Measurements from ENCODE around the gene DHX16.
"Not testable (repeated sequence)": the region's sequence is repeated elsewhere in the genome, so short reads cannot be mapped to it uniquely, and the experiment has no call there.

Gene DHX16

GRCh38 chr6:30672445-30673253, at the start of gene DHX16:
Gene DHX16 (minus strand): TSS chr6:30673006. CDS start chr6:30672841, 165 bp downstream.
- DNase-seq, result peak; percentile 93

DNA sequence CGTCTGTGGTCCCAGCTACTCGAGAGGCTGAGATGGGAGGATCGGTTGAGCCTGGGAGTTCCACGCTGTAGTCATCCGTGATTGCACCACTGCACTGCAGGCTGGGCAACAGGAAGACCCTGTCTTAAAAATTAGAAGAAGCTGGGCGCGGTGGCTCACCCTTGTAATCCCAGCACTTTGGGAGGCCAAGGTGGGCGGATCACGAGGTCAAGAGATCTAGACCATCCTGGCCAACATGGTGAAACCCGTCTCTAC, 49.1 kb upstream of the DHX16 start:
- DNase-seq, result not testable (repeated sequence)

GRCh38 chr6:30721198-30722024, 48.6 kb upstream of the DHX16 start:
- peak; percentile 98 for DNase-seq

DNA sequence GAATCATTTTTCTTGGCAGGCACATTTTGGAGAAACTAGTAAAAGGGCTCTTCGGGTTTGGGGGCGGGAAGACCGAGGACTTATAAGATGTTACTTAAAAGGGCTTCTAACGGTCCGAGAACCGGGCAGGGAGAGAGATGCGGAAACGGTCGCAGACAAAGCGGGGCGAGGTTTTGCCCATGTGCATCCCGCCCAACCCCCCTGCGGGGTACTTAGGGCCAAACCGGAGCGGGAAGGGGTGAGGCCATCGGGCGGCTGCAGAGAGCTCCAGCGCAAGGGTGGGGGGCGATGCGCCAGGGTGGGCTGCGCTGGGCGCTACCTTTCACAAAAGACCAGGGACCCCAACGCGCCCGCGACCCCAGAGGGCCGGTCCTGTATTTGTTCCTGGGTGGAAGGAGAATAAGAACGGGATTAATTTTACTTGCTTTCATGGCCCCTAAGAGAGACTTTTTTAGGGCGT, 48.0 kb upstream of the DHX16 start:
- peak; percentile 67 for DNase-seq

- peak; percentile 97 for DNase-seq
These were observed 47.3 kb upstream of the DHX16 start, which contains the start of gene TUBB for GRCh38 chr6:30719791-30720737. Gene TUBB (plus strand): TSS chr6:30720352. CDS start chr6:30720507, 155 bp downstream.

DNA sequence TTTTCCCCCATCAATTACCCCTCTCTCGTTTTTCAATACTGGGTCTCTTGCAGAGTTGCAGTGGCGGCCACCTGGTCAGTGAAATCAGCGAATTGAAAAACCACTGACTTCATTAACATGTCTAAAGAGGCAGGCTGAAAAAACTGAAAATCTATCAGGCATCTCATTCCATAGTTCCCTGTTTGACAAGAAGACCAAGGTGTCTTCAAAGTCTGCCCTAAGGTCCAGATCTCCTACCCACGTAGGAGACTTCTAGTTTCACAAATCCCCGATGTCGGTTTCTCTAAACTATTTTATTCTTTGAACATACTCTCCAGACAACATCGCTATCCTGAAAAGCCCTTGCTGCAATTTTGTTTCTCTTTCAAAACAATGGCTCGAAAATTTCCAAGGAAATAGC, 46.5 kb upstream of the DHX16 start:
- DNase-seq, result no peak

DNA sequence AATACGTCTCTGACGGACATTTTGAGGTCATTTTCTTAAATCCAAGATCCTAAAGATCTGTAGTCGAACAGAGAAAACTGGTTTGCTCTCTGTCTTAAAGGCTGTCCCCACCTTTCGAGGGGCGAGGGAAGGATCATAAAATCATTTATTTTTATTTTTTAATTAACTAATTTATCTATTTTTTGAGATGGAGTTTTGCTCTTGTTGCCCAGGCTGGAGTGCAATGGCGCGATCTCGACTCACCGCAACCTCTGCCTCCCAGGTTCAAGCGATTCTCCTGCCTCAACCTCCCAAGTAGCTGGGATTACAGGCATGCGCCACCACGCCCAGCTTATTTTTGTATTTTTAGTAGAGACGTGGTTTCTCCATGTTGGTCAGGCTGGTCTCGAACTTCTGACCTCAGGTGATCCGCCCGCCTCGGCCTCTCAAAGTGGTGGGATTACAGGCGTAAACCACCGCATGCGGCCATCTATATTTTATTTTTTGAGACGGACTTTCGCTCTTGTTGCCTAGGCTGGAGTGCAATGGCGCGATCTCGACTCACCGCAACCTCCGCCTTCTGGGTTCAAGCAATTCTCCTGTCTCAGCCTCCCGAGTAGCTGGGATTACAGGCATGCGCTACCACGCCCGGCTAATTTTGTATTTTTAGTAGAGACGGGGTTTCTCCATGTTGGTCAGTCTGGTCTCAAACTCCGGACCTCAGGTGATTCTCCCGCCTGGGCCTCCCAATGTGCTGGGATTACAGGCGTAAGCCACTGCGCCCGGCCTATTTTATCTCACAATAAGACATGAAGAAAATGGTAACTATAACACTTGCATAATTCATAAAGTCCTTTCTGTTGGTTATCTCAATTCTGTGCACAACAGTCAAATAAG, 45.3 kb upstream of the DHX16 start:
- DNase-seq, result not testable (repeated sequence)

DNA sequence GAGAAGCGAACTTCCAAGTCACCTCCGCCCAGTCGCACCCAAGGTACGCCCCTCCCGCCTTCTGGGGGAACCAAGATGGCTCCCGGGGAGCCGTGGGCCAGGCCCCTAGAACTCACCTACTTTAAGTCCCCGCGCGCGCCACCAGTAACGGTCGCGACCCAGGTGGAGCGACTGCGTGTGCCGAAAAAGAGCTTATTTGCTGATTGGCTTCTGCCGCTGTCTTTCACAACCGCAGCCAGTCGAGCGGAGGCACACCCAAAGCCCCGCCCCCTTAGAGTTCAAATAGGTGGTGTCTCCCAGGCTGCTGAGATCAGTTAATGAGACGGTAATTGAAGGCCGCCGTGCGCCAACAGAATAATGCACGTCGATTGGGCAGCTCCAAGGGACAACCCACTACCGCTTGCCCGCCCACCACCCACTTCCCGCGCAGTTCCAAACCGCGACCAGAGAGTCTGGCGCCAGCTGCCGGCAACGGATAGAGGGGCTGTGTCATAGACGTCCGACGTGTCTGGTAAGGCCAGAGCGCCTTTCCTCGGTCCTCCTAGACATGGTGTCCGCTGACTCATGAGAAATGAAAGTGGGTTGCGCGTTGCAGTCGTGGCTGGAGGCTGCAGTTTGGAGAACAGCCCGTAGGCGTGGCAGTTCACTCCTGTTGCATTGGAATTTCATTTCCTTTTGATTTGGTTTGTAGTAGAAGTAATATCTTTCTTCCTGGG, 44.5 kb upstream of the DHX16 start, which contains the start of gene MDC1:
Gene MDC1, minus strand, starts transcription at position 153 of the 716 bp plus-strand sequence. CDS start 2,106 bp downstream, outside the sequence.
- DNase-seq, result peak; percentile 98

- DNase-seq, result no peak
These were observed 44.0 kb upstream of the DHX16 start for GRCh38 chr6:30716879-30717128.

DNA sequence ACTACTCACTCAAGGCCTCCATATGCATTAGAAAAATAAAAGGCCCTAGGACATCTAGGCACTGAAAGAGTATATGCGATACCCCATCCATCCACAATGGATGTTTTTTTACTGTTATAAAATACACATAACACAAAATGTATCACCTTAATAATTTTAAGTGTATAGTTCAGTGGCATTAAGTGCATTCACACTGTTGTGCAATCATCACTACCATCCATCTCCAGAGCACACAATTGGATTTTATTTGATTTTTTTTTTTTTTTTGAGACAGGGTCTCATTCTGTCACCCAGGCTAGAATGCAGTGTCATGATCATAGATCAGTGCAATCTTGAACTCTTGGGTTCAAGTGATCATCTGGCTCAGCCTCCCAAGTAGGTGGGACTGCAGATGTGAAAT, 41.5 kb upstream of the DHX16 start:
- DNase-seq, result no peak

DNA sequence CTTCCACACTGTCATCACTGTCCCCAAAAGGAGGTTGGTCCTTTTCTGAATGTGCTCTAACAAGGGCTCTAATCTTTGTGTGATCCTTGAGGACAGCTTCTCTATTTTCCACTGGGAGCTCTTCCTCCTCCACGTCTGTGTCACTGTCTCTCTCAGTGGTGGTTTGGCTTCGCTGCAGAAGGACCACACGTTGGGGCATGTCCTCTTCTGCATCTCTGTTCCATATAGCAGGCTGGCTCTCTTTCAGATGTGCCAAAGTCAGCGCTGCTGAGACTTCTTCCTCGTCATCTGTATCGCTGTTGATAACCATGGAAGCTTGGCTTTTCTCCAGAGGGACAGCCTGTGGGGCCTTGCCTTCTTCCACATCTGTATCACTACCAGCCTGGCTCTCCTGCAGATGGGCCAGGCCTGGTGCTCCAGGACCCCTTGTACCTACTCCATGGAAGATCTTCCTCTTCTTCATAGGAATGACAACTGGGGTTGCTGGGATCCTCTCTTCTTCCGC, 39.7 kb upstream of the DHX16 start:
- no peak for DNase-seq

- DNase-seq, result no peak
These were observed 39.1 kb upstream of the DHX16 start for GRCh38 chr6:30711758-30712380.

DNA sequence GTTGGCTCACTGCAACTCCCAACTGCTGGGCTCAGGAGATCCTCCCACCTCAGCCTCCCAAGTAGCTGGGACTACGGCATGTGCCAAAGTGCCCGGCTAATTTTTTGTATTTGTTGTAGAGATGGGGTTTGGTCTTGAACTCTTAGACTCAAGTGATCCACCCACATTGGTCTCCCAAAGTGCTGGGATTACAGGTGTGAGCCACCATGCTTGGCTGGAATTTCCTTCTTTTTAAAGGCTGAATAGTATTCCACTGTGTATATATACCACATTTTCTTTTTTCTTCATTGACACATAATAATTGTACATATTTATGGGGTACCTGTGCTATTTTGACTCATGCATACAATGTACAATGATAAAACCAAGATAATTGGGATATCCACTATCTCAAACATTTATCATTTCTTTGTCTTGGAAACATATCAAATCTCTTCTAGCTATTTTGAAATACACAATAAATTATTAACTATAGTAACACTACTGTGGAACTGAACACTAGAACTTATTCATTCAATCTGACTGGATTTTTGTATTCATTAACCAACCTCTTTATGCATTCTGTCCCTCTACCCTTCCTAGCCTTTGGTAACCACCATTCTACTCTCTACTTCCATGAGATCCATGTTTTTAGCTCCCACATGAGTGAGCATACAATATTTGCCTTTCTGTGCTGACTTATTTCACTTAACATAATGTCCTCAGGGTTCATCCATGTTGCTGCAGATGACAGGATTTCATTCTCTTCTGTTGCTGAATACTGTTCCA, 36.5 kb upstream of the DHX16 start:
- no peak for DNase-seq

GRCh38 chr6:30707281-30707850, 34.6 kb upstream of the DHX16 start:
- DNase-seq, result no peak

GRCh38 chr6:30705620-30706019, 32.8 kb upstream of the DHX16 start:
- DNase-seq, result no peak

DNA sequence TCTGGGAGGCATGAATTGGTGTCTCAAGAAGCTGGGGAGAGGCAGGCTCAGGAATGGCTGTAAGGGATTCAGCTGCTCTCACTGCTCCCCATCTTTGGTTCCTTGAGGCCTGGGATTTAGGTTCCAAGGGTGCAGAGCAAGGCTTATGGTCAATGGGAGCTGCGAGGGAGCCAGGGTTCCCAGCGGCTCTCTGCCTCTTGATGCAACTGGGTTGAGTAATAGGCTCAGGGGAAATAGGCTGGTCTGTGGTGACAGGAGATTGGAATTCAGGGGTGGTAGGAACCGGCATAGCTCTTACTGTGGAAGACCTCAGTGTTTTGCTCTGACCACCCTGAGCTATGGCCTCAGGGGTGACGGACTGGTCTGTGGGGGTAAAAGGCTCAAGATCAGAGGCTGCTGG, 31.0 kb upstream of the DHX16 start:
- no peak for DNase-seq

- DNase-seq, result no peak
These were observed 30.2 kb upstream of the DHX16 start for GRCh38 chr6:30703011-30703410.

GRCh38 chr6:30700340-30700739, 27.5 kb upstream of the DHX16 start:
- DNase-seq, result no peak

DNA sequence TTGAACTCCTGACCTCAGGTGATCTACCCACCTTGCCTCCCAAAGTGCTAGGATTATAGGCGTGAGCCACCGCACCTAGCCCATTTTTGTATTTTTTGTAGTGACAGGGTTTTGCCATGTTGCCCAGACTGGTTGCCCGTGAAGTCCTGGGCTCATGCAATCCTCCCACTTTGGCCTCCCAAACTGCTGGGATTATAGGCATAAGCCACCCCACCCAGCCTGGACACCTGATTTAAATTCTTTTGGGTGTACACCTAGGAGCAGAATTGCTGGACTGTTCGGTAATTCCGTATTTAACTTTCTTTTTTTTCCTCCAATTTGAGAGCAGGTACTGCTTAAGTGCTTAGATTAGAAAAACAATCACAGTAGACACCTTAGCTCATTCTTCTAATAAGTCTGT, 23.6 kb upstream of the DHX16 start:
- DNase-seq, result no peak
